NCI-H1694 treated with DMSO at 0.1 percent for 48 hours (cell line): ENCODE results near the gene APOL4.
A peak's percentile ranks its signal among the peaks of the same experiment; 100 is the strongest.
"Not testable (repeated sequence)": the region's sequence is repeated elsewhere in the genome, so short reads cannot be mapped to it uniquely, and the experiment has no call there.

Source experiments
- DNase-seq: peaks from one replicate; lab custom pipeline; 2025; lab: John Stamatoyannopoulos, UW

APOL4 gene

DNA sequence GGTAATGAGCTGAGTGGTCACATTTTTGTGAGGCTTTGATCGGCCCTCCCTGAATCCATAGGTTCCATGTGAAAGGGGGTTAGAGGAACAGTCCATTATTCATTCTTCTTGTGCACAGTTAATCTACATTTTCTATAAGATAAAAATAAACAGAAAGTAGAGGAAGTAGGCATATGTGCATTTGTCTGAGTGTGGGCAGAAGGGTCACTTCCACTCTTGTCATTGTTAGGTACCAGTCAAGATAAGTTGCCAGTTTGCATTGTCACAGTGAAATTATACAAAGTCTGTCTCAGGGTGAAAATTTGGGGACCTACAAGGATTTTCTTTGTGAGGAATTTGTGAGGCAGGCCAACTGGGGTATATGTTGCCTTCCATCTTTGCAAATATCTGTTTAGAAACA lies 4.6 kb upstream of the APOL4 start:
- DNase-seq, result no peak

DNA sequence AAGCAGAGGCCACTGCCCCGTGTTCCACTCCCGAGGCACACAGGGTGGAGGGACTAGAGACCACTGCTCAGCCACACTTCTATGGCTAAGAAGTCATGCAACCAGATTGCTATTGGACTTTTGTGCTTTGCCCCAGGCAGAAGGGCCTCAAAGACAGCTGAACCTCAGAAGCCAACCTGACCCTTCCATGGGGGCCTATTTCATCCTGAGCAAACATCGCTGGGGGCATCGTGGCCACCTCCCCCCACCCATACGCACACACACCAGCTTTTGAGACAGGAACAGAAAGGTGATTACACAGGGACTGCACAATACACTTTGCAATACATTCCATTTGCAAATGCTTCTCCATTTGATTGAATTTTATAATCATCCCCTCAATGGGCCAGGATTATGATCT lies 4.0 kb upstream of the APOL4 start:
- not testable (repeated sequence) for DNase-seq

DNA sequence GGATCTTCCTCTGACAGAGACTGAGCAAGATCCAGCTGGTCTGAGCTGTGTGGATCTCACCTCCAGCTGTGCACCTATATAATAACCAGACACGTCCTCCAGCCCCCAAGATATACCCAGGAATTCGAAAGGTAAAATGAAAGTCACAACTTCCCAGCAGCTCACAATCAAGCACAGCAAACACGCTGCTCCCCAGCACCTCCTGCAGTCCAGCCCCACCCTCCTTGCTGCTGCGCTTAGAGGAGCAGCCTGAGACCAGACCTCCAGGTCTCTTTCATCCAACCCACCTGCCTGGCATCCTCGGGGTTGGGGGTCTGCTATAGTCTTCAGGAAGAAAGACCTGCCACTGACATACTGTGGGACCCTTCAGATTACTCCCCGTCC lies 3.0 kb upstream of the APOL4 start:
- DNase-seq, result no peak

DNA sequence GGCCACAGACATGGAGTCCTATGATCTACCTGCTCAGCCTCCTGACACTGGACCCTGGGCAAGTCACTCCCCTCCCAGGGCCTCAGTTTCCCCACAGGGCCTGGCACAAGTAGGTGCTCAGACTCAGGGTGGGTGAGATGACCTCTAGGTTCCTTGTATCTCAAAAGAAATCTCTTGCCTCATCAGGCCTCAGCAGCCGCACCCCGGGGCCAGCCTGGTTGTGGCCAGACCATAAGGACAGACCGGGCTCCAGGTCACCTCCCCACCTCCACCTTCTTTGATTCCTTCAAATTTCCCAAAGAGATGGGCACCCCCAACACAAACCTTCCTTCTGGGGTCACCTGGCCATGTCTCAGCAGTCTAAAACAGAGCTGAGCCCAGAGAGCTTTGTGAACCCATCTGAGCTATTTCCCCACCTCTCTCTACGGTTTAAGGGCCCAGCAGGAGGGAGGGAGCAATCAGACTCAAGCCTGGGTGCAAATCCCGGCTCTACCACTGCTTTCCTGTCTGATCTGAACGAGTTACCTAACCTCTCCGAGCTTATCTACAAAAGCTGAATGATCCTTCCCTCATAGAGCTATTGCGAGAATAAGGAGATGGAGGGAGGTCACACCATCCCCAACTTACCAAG lies 2.5 kb upstream of the APOL4 start:
- no peak for DNase-seq

DNA sequence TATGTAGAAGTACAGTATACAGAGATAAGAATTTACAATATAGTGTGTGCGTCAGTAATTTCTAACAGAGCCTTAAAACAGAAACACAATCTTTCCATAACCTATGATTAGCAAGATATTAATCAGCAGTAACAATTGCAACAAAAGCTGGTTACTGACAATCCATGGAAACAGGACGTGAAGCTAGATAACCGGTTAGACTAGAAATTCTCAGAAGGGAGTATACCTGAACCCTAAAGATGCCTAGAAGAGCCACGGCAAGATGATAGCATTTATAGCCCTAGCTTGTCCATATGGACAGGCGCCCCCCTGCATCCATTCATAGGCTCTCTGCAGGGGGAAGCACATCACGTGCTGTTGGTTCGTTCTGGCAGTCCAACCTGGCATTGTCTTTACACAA lies 1.8 kb upstream of the APOL4 start:
- DNase-seq, result not testable (repeated sequence)

DNA sequence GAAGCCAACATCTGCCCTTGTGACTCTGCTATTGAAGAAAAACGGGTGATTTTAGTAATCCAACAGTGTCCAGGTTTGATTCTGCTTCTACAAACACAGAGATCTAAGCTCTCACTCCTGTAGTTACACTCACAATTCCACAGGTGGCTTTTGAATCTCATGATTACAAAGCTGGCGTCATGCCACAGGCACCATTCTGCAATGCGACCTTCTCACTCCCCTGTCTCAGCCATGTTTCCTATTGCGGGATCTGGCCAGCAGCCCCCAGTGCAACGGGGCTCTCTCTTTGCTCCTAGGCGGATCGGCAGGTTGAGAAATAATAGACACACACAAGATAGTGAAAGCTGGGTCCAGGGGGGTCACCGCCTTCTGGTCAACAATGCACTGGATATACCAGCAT lies 1.3 kb upstream of the APOL4 start:
- not testable (repeated sequence) for DNase-seq

DNA sequence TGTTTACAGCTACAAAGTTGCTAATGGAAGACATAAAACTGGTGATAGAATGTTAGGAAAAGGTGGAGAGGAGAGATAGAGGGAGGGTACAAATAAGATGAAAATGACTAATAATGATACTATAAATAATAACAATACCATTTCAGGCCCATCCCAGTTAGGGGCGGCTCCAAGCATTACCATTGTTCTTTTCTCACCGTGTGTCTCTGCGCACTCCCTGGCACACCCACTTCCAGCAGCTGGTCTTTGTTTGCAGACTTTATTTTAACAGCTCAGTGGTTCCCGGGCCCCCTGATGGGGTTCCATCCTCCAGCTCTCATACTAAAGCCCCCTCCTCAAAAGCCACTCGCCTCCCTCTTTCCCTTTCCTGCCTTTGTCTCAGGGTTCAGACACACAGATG lies 584 bp downstream of the APOL4 start:
- DNase-seq, result not testable (repeated sequence)

DNA sequence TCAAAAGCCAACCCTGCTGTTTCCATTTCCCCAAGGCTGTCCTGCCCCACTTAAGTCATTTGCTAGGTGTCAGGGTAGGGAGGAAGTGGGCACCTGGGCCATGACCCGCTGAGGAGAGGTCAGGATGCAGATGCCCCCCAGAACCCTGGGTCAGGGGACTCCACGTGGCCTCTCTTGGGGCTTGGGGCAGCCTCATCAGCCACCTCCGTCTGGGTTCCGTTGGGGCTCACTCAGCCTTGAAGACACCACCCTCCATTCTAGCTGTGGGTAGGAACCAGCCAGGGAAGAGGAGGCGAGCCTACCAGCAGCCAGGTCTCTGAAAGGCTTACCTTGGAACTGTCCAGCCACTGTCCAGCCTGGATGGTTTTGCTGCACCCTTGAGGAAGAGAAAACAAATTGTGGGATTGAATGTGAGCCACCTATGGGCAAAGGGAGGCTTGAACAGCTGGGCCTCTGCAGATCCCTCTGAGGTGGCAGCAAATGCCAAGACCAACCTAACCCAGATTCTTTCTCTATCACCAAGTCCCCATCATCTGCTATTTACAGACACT lies 2.5 kb downstream of the APOL4 start:
- no peak for DNase-seq

DNA sequence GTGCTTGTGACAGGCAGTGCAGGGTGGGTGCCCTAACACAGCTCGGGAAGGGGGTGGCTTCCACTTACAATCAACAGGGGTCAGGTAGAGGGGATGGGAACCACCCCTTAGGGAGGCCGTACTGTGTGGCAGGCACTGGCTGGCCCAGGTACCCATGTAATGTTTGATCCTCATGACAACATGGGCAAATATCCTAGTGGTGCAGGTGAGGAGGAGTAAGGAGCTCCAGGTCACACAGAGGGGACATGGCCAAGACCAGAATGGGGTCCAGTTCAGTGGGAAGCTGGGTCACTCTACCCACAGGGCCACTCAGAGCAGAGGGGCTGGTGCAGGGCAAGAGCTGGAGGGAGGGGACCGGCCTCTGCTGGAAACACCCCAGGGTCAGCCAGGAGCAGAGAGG lies 3.1 kb downstream of the APOL4 start:
- DNase-seq, result no peak

DNA sequence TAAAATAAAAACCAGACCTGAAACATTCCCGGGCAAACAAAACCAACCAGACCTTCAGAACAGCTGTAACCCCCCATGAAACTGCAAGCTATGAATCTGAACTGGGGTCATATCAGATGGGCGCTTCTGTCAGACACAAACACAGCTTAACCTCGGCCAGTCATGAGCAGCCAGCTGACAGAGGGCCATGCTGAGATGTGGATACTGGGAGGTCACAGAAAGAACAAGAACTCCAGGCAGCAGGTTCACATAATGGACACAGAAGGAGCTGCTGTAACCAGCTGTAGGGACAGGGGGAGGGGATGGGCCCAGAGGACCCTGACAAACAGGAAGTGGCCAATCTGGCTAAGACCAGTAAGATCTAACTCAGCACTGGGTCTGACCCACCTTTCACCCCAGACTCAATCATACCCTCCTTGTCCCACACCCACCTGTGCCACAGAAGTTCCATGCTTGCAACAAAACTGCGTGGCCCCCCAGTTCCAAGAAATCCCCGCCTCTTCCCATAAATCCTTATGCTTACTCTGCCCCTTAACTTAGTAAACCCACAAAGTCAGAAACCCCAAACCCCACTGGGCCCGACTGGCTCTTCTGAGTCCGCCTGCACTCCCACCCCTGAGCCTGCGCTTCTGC lies 4.0 kb downstream of the APOL4 start:
- DNase-seq, result no peak

DNA sequence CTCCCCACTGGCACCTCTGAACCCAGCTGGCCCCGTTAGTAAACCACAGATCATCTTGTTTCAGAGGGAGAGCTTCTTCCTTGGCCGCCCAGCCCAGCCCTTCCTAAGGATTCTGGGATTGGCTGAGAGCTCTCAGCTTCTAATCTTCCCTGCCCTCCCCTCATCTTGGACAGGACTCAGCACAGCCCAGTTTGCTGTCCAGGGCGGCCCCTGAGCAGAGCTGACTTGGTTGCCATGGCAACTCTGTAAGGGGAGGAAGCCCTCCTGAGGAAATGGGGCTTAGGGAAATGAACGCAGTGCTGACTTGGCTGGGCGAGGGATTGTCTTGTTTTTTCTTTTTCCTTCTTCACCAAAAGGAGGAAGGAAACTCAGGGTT lies 4.6 kb downstream of the APOL4 start:
- DNase-seq, result no peak

DNA sequence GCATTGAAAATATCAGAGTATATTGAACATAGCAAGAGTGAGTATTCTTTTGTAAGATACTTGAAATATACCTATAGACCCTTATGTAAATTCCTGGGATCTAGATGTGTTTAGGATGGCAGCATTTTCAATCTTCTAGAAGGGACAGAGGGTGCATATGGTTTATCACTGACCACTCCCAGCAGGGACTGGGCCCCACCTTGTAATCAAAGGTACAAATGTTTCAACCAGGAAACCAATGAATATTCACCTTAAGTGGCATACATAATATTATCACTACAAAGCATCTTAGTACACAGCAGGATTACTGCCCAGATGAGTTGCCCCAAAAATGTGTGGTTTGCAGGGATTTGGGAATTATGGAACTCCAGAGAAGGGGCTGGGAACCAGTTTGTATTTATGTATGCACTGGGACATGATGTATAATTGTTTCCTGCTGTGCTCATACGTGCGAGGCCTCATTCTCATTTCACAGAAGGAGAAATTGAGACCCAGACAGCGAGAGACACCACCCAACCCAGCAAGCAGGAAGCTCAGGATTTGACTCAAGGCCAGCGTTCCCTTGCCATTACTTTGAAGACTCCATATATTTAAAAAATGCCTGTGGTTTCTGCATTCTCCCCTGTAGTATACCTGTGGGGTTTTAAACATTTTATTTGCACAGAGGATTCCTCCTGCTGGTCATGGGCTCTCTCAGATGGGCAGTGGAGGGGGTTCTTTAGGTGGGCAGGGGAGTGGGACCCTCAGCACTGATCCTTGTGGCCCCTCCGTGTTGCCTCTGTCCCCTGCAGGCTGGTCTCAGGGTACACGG lies 5.2 kb downstream of the APOL4 start:
- DNase-seq, result no peak

DNA sequence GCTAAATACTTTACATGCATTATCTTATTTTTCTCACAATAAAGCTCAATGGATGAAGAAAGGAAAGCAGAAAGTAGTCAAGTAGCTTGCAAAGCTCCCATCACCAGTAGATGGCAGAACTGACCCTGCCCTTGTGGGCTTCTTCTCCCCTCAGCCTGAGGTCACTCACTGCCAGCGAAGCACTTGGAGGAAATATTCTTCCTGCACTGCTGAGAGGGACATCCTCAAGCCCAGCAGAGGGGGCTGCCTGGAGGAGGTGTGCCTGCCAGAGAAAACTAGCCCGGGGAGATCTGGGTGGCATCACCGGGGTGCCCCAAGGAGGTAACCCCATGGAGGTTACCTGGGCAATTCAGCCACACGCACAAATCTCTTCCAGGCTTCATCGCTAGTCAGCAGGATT lies 6.6 kb downstream of the APOL4 start:
- DNase-seq, result peak; percentile 24

DNA sequence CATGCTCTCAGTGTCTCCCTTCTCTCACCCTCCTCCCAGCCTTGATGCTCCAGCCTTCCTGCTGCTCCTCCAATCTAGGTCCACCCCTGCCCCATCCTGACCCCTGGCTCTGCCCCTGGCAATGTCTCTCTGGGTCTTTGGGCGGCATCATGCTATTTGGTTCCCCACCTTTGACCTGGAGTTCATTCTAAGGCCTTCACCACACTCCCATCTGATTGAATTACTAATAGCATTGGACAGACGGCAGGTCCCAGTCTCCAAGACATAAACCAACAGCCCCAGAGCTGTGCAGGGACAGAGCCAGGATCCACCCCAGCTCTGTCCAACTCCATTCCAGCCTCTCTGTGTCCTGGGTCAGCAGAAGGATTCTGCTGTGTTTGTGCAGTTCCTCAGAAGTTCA lies 7.2 kb downstream of the APOL4 start:
- no peak for DNase-seq

DNA sequence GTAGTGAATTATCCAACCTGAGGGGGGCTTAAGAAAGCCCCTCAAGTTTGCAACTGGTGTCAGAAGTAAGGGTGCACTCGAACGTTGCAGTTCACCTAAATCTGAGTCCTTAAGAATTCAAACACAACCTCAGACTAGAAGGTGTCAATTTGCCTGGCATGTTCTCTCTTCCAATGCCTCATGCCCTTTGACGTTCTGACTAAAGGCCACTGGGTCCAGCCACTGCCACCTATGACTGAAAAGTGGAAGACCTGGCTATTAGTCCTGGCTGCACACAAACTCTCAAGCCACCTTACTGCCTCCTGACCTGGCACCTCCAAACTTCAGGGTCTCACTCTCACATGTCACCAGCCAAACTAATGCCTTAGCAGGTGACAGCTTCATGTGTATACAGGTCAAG lies 8.0 kb downstream of the APOL4 start:
- DNase-seq, result no peak

DNA sequence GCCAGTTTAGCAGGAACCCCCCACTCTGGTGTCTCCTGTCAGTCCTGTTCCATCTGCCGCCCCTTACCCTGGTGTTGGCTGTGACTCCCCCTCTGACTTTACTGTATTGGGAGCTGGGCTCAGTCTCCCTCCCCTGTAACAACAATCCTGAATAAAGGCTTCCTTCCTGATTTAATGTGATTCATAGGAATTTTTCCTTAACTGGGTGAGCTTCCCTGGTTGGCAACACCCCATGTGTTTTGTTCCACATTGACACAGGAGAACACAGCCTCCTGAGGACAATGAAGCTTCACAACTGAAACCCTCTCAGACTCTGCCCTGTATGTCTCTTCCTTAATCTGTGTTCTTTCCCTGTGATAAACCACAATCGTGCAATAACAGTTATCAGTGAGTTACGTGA lies 8.4 kb downstream of the APOL4 start:
- DNase-seq, result no peak

DNA sequence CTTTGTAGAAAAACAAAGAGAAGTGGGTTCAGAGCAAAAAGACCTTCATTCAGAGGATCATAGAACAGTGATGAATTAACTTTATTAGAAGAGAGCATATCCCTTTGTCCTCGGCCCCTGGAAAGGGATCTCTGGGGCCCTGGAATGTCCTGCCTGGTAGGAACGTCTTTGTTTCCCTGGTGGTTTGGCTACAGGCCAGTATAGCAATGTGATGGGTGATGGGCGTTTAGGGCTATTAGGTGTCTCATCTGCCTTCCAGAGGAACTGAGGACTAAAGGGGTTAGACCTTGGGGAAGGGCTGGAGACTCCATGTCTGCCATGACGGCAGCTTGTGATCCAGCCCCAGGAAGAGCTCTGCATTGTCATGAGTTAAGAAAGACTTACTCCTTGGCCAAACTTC lies 9.1 kb downstream of the APOL4 start:
- no peak for DNase-seq

DNA sequence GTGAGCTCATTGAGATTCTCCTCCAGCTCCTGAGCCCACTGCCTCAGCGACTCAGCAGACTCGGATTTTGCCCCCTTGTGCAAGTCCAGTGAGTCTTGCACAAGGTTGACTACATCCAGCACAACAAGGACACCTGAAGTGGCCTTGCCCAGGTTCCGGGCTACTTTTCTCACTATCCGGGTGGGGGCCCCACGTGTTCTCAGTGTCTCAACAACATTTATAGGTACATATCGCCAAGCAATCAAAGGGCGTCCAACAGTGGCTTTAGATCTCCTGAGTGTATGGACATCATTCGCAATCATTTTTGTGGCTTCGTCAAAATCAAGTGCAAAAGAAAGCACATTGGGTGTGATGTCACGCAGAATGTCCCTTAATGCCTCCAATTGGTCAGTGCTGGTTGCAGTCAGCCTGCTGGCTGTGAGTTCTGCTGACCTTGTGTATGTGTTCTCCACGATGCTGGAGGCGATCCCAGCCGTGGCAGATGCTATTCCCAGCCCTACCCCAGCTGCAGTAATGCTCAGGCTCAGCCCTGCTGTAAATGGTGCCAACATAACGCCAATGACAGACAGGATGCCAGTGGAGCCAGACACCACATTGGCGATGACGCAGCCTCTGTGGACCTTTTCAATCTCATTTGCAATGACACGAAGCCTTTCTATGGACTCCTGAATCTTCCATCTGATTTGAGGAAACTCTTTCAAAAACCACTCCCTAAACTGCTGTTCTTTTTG lies 10.3 kb downstream of the APOL4 start:
- peak; percentile 65 for DNase-seq

DNA sequence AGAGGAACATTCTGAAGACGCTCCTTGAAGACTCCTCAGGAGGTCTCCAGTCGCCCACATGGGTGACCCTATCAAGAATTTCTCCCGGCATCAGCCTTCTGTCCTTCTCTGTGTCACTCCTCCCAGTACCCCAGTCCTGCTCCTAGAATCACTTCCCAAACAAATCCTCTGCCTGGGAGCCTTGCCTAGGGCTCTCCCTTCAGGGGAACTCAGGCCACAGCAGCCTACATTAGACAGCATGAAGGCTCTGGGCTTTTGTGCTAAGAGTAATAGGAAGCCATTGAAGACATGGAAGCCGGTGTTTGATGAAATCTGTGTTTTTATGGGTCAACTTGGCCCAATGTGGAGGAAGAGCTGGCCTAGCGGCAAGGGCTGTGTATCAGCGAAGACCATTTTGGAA lies 13.7 kb downstream of the APOL4 start:
- not testable (repeated sequence) for DNase-seq

DNA sequence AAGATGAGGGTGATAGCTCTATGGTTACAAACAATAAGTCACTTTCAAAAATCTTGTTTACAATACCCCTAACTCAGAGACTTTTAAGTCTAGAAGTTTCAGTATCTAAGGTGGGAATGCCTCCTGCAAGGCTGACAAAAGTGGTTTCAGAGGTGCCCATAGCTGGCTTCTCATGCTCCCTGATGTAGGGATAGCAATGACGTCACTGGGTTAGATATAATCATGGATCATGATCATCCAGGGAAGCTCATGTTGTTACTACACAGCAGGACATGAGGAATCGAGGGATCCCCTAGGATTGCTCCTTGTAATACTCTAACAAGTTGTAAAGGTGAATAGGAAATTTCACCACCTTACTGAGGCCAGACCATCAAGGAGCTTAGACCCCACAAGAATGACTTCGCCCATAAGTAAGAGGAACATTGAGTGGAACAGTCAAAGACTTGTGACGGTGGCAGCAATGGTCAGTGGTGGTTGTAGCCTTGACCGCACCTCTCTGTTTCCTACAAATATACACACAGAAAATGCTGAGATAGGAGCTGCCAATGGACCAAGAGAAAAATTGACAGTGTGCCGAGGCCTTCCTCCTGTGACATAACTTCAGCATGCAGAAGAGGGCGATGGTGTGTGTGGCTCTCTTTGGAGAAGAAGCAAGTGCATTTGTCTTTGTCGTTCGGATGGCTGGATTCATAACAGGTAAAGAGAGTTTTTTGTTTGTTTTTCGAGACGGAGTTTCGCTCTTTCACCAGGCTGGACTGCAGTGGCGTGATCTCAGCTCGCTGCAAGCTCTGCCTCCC lies 15.6 kb downstream of the APOL4 start:
- no peak for DNase-seq

DNA sequence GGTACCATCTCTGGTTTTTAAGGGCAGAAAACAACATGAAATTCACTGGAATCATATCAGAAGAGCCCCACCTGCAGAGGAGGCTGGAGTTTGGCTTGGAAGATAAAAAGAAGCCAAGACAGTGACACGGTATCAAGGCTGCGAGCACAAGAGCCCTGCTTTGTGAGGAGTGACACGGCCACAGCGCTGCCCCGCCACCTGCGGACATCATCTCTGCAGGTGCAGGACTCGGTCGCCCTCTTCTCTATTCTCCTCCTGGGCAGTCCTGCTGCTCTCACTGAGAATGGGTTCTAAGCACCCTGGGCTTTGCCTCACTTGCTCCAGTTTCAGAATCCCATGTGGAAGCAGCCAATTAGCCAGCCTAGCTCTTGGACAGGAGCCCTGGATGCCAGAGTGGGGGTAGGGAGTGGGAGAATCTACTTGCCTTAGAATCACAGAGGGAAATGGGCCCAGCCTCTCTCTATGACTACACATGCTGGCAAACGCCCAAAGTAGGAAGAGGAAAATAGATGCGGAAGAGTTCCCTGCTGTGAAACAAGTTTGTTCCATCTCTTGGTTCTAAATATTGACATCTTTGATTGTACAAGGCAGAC lies 17.1 kb downstream of the APOL4 start:
- DNase-seq, result no peak
